Activated CD4-positive, alpha-beta T cell treated with anti-CD3 and anti-CD28 coated beads for 24 hours (primary cell): Measurements from ENCODE around the gene TOMM5.

ENCODE experiments used
- DNase-seq, 2 donors: peaks; one replicate each; pipeline ENCODE4 v3.0.0-alpha.2; 2020; ENCODE audit warnings: low read depth in 2 of 2

TOMM5 gene

DNA sequence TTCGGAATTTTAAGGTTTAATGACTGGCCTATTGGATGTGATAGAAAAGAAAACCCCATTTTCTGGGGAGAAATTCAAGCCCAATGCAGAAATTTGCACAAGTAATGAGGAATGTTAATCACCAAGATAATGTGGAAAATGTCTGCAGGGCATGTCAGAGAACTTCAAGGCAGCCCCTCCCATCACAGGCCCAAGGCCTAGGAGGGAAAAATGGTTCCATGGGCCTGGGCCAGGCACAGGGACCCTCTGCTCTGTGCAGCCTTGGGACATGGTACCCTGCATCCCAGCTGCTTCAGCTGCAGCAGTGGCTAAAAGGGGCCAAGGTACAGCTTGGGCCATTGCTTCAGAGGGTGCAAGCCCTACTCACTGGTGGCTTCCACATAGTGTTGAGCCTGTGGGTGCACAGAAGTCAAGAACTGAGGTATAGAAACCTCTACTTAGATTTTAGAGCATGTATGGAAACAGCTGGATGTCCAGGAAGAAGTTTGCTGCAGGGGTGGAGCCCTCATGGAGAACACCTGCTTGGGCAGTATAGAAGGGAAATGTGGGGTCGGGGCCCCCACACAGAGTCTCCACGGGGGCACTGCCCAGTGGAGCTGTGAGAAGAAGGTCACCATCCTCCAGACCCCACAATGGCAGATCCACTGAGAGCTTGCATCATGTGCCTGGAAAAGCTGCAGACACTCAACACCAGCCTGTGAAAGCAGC lies 28.4 kb downstream of the TOMM5 start:
- no peak for DNase-seq

DNA sequence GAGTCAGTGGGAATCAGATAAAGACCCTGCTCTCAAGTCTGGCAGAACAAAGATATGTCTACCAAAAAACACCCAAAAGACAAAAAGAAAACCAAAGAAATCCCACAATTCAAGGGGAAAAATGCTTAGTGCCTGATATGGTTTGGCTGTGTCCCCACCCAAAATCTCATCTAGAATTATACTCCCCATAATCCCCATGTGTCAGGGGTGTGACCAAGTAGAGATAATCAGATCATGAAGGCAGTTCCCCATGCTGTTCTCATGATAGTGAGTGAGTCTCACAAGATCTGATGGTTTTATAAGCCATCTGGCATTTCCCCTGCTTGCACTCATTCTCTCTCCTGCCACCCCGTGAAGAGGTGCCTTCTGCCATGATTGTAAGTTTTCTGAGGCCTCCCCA lies 29.6 kb downstream of the TOMM5 start:
- no peak for DNase-seq

DNA sequence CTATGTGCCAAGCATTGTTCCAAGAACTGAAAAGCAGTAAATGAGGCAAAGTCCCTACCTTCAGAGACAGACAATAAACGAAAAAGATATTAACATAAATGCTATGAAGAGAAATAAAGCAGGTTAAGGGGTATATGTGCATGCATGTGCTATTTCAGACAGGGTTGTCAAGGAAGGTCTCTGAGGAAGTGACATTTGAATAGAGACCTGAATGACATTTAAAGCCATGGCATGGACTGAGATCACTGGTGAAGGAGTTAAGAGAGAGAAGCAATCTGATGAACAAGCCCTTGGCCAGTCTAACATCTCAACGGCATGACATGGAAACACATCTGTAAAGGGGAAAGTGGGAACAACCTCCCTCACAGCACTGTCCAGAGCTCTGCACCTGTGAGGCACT lies 30.7 kb downstream of the TOMM5 start:
- no peak for DNase-seq

DNA sequence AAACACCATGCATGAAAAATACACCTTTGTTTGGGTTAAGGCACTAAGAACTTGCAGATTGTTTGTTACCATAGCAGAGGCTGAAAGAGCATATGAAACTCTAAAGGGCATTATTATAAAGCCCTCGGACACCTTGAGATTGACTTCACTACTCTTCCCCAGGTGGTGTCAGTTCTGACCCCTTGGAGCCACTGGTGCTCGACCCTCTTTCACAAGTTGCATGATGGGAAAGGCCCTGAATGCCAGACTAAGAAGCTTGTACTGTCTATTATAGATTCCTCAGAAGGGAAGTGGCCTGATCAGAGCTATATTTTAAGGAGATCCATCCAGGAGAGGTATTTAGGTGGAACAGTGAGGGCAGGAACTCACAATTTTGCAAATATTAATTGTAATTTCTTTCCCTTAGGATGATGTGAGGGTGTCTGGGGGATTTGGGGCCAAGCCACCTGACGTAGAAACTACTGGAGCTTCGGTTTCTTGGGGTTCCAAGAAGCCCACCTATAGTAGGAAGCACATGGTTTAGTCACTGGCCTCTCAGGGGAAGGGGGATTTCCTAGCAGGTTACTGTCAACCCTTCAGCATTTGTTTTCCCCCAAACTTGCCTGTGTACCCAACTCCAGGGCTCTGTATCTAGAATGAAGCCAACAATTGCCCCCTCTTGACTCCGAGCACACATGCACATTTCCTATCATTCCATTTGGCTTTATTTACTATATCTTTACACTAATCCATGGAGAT lies 32.4 kb downstream of the TOMM5 start:
- DNase-seq = no peak

DNA sequence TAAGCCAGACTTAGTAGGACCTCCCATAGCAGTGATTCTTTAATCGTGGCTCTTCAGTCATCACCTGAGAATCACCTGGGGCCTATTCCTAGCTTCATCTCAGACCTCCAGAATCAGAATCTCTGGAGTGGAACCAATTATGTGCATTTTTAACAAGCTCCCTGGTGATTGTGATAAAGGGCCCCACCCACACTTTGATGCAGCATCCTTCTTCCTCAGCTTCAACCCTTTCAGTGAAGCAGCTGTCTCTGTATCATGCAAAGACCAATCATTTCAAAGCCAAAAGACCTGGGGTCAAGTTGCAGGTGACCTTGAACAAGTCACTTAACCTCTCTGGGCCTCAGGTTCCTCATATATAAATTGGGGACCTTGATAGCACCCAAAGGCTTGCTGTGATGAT lies 33.3 kb downstream of the TOMM5 start:
- DNase-seq = no peak

DNA sequence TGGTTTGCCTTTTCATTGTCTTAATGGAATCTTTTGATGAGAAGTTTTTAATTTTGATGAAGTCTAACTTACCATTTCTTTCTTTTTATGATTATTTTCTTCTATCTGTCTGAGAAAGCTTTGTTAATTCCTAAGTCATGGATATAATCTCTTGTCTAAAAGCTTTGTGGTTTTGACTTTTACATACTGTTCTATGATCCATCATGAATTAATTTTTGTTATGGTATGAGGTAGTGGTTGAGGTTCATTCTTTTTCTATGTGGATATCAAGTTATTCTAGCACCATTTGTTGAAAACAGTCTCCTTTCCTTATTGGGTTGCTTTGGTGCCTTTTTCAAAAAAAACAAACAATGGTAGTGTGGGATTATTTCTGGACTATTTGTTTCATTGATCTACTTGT lies 36.6 kb downstream of the TOMM5 start:
- DNase-seq = no peak

DNA sequence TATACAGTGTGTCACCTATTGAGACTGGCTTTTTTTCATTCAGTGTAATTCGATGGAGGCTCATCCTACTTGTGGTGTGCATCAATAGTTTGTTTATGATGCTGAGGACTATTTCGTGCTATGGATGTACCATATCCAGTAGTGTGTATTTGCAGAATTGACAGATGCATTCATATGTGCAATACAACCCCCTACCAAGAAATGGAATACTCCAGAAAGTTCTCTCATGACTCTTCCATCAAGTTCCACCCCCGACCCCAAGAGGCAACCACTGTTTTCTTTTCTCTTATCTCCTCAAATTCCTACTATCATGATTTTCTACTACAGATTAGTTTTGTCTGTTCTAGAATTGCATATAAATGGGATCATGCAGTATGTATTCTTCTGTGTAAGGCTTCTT lies 38.1 kb downstream of the TOMM5 start:
- no peak for DNase-seq

DNA sequence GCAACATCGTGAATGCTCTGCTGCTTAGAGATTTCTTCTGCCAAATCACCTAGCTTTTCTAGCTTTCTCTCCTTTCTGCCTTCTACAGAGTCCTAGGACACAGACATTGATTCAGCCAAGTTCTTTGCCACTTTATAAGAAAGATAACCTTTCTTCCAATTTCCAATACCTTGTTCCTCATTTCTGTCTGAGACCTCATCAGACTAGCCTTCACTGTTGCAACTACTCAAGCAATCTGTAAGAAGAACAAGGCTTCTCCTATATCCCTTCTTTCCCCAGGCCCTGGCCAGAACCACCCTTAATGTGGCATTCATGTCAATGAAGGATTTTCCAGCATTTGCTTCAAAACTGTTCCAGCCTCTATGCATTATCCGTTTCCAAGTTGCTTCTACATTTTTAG lies 40.5 kb downstream of the TOMM5 start:
- no peak for DNase-seq

DNA sequence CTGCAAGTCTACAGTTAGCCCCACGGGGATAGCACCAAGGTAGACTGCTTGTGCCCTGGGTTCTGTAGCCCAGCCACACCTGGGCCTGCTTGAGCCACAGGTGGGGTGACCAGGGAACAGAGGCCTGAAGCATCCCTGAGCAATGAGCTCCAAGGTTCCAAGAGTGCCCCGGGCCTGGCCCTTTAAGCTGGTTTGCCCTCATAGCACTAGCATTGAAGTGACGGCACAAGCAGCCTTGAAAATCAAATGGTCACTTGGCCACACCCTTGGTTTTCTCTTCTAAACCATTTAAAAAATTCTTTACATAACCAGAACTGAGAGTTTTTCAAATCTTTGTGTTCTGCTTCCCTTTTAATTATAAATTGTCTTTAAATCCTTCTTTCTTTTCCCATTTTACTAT lies 40.9 kb downstream of the TOMM5 start:
- DNase-seq = no peak

DNA sequence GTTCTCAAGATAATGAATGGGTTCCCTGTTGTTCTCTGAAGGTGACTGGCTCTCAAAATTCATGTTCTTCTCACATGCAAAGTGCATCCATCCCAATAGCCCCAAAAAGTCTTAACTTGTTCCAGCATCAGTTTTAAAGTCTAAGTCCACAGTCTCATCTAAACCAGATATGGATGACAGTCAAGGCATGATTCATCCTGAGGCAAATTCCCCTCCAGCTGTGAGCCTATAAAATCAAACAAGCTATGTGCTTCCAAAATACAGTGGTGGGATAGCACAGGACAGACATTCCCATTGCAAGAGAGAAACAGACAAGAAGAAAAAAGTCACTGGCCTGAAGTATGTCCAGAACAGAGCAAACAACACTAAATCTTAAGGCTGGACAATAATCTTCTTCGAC lies 41.6 kb downstream of the TOMM5 start:
- DNase-seq = no peak

DNA sequence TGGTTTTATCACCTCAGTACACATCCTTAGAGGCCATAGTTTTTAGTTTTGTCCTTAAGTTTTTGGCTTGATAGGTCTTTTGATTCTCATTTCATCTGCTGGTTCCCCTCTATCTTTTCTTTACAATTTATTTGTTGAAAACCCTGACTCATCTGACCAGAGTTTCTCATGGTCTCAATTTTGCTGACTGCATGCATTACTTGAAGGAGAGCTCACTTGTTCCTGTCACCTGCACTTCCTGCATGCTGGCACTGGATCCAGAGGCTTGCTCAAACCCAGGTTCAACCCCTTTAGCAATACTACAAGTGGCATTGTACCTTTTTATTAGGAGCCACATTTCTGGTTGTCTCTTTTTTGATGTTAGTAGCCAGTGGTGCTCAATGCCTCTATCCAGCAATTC lies 42.9 kb downstream of the TOMM5 start:
- DNase-seq = no peak

DNA sequence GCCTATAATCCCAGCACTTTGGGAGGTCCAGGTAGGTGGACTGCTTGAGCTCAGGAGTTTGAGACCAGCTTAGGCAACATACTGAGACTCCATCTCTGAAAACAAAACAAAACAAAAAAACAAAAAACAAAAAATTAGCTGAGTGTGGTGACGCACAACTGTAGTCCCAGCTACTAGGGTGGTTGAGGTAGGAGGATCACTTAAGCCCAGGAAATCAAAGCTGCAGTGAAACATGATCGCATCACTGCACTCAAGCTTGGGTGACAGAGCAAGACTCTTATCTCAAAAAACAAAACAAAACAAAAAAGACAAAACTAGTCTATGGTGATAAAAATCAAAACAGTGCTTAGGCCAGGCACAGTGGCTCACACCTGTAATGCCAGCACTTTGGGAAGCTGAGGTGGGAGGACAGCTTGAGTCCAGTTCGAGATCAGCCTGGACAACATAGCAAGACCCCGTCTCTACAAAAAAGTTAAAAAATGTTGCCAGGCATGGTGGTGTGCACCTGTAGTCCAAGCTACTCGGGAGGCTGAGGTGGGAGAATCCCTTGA lies 45.0 kb downstream of the TOMM5 start:
- no peak for DNase-seq

DNA sequence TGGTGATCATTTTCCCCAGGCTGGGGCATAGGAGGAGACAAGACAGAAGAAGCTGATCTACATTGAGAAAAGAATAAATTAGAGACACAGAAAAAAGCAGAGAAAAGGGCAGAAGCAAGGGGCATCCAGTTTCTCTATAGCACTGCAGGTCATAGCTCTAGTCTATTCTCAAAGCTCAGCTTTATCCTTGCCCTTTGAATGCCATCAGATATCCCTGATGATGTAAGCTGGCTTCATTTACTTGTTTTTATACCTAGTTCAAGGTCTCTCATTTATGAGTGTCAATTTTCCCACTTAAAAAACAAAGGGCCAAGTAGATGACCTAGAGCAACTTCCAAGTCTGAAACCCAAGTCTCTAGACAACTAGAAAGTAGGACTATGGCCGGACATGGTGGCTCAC lies 48.9 kb downstream of the TOMM5 start:
- DNase-seq = no peak

DNA sequence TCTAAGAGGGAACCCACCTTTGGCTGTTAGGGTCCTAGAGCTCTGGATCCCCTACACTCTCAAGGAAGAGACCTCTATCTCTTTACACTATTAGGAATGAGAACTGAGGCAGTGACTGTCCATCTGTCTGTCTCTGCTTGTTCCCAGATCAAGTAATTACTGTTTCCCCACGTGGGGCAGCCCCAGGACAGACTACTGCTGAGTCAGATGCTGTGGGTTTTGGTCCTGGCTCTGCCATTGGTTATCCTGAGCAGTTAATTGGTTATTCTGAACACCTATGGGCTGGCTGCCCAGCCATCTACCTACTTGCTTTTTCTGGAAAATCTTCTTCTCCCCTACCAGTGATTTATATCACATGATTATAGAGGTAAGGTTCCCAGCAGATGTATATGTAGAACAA lies 49.5 kb downstream of the TOMM5 start:
- no peak for DNase-seq

DNA sequence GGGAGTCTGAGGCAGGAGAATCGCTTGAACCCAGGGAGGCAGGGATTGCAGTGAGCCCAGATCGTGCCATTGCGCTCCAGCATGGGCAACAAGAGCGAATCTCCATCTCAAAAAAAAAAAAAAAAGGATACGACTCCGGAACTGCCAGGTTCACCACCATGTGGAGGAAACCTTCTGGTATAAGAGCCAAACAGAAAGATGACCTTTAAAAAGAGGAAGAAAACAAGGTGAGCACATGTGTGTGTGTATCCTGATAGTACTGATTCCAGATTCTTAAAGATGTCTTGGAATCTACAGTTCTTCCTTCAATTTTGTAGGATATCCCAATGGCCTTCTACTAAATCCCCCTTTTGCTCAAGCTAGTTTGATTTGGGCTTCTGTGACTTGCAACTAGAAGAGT lies 49.9 kb downstream of the TOMM5 start:
- no peak for DNase-seq

DNA sequence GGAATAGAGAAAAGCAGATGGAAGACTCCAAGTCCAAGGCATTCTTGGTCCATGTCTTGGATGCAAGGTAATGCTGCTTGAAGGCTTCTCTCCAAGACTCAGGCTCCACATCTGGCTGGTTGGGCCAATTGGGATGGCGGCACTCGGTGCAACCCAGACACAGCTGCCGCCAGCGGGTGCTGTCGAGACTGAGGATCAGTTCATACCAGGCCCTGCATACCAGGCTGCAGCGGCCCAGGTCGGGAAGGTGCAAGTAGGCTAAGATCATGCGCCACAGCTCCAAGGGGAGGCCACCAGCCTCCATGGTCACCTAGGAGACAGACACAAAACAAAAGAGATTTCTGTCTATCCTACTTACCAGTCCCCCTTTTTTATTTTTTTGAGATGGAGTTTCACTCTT lies 50.9 kb downstream of the TOMM5 start:
- DNase-seq = no peak

DNA sequence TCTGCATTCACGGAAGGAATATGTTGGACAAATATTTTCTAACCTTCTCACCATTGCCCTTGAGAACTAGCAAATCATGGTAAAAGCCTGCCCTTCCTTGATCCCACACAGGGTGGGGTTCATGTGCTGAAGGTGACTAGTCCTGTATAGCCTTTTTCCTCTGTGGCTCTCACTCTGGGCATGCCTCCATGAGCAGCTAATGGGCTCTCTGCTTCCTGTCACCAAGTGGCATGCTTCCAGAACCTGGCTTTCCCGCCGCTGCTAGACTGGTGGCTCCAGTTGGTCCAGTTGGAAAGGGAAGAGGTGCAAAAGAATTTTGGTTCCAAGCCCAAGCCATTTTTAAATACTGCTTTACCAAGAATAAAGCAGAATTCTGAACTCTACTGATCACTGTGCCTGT lies 51.8 kb downstream of the TOMM5 start:
- DNase-seq = no peak

DNA sequence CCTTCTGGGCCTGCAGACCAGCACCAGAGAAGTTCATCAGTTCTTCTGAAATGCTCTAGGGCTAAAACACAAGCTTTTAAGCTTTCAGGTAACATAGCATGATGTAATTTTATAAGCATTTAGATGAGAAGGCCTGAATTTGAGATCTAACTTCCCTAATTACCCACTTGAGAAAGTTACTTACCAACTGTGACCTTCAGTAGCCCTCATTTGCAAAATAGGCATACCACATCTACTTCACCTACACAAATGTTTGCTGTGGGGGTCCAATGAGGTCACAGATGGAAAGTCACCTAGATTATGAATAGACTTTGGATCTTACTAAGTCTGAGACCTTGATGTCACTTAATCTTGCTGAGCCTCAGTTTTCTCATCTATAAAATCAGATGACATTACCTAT lies 52.8 kb downstream of the TOMM5 start:
- no peak for DNase-seq
